Measurements from ENCODE around the gene TBC1D22A. TPM values are rescaled to one million over a fixed set of nuclear protein-coding genes. Genes with fewer than 3 reads are reported as not detected.

TBC1D22A gene
- polyA plus RNA-seq, 1 donor (not counting 4 experiments of a cell fraction or from before 2014, with no cell fraction given): 20.9 TPM

DNA sequence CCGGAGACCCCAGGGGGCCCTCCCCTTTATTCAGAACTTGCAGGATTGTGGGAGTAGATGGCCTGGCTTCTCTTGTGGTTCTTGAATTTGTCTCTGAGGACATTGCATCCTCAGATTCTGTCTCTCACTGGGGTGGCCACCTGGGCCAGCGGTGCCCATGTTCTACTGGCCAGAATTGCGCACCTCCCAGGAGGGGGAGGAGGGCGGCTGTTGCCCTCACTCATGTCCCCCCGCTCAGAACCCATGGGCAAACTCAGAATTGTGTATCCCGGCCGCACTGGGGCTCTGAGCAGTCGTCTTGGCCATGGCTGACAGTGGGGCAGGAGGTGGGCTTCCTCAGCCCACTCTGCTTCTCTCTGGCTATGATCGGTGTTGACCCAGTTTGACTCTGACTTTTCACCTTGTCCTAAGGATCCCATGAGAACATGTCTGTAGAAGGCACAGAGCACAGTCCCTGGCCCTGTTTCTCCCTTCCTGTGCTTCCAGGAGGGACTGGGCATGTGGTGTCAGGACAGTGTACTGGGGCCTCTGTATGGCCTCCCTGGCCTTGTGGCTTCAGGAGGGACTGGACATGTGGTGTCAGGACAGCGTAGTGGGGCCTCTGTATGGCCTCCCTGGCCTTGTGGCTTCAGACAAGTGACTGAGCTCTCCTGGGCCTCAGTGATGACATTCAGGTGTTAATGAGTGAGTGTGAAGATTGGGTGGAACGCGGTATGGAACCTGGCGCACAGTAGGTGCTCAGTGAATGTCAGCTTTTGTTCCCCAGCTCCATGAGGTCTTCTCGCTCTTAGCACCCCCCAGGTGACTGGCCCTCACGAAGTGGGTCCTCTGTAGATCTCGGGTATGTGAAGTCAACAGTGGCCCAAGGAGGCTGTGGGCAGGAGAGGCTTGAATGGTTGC, 99.3 kb downstream of the TBC1D22A start:
- dilution Hi-C loops (cut with MboI; ENCODE audit: extremely low pct_ligation_motif_present, low sequenced_read_pairs): no loop called here
- H3K27ac ChIP-seq (ENCODE audit: control insufficient read depth, insufficient read depth, low read length): no peak overlapping the region
- peaks cover 24% of the 10 kb centered on the region for H3K79me2 ChIP-seq (ENCODE audit: control insufficient read depth, insufficient read depth, low read length)
- H3K36me3 ChIP-seq (ENCODE audit: control insufficient read depth in 2 of 2, extremely low read depth in 1 of 2, insufficient read depth in 2 of 2, low read length in 2 of 2): peaks cover 0 to 3% of the 10 kb centered on the region in 2 experiments
- H2AFZ ChIP-seq (ENCODE audit: control insufficient read depth, low read length): no peak overlapping the region
- H3K4me3 ChIP-seq (ENCODE audit: control insufficient read depth in 2 of 3, extremely low read depth in 1 of 3, insufficient read depth in 2 of 3, low read depth in 1 of 3, low read length in 3 of 3): no peak overlapping the region
- H3K4me1 ChIP-seq (ENCODE audit: control insufficient read depth, extremely low read depth, insufficient read depth, low read length): peaks cover 14% of the 10 kb centered on the region
- no peak overlapping the region for H3K9ac ChIP-seq (ENCODE audit: control insufficient read depth, extremely low read depth, insufficient read depth, low read length)
- H4K20me1 ChIP-seq (ENCODE audit: control insufficient read depth, extremely low read depth, insufficient read depth, low read length): no peaks in the 10 kb centered on the region
- H3K4me2 ChIP-seq (ENCODE audit: control insufficient read depth, extremely low read depth, insufficient read depth, low read depth, low read length): no peak overlapping the region
- H3K9me1 ChIP-seq (ENCODE audit: control insufficient read depth, extremely low read depth, insufficient read depth, low read length): no peaks in the 10 kb centered on the region
- TF ChIP-seq EZH2 (IDR thresholded peaks at IDR 0.05; ENCODE audit: low read length): no peak
- TF ChIP-seq, protein P1, sequence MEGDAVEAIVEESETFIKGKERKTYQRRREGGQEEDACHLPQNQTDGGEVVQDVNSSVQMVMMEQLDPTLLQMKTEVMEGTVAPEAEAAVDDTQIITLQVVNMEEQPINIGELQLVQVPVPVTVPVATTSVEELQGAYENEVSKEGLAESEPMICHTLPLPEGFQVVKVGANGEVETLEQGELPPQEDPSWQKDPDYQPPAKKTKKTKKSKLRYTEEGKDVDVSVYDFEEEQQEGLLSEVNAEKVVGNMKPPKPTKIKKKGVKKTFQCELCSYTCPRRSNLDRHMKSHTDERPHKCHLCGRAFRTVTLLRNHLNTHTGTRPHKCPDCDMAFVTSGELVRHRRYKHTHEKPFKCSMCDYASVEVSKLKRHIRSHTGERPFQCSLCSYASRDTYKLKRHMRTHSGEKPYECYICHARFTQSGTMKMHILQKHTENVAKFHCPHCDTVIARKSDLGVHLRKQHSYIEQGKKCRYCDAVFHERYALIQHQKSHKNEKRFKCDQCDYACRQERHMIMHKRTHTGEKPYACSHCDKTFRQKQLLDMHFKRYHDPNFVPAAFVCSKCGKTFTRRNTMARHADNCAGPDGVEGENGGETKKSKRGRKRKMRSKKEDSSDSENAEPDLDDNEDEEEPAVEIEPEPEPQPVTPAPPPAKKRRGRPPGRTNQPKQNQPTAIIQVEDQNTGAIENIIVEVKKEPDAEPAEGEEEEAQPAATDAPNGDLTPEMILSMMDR (optimal IDR thresholded peaks at IDR 0.05 in 1 of 3, IDR thresholded peaks at IDR 0.05 in 1 of 3, conservative IDR thresholded peaks at IDR 0.05 in 1 of 3; ENCODE audit: extremely low read depth in 1 of 3, insufficient read depth in 2 of 3, low read length in 3 of 3): no peak
- DNase-seq (ENCODE audit: low read depth, low spot score) (no peak), FAIRE-seq (no peak)
- no peaks in the 10 kb centered on the region for H3K9me3 ChIP-seq (ENCODE audit: control insufficient read depth, low read depth, low read length)
- H3K27me3 ChIP-seq (ENCODE audit: control insufficient read depth, extremely low read depth, insufficient read depth, low read length): no peaks in the 10 kb centered on the region

DNA sequence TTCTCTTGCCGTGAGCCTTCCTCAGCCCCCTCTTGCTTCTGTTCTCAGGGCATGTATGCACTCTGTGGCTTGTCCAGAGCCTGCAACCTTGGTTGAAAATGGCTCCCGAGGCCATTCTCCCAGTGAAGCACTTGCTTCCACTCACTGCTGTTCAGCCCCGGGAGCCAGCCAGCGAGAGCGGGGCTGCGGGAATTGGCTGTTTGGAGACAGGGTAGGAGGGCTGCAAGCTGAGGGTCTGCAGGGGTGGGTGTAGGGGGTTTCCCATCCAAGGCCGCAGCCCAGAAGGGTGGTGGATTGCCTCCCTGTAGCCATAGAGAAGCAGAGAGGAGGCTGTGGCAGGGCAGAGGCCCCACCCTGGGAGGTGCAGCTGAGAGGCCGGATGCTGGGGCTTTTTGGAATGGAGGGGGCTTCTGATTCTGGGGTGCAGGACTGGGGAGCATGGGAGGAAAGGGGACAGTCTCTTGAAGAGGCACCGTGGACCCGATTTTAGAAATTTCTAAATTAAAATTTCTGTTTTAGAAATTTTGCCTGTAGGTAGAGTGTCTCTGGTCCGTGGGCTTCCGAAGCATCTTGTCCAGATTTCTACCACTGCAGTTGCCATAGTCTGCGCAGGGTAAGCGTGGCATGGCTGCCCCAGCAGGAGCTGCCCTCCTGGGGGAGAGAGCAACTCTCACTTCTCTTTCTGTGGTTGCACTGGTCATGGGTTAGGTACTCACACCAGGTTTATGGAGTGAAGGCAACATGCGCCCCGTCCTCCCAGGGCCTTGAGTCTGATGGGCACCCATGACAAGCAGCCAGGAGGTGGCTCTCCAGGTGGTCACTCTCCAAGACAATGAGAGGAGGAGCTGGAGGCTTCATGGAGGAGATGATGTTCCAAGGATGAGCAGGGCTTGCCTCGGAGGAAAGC, 100.2 kb downstream of the TBC1D22A start:
- no peak for TF ChIP-seq EZH2 (IDR thresholded peaks at IDR 0.05; ENCODE audit: low read length)
- TF ChIP-seq, protein P1 (optimal IDR thresholded peaks at IDR 0.05 in 1 of 3, IDR thresholded peaks at IDR 0.05 in 1 of 3, conservative IDR thresholded peaks at IDR 0.05 in 1 of 3; ENCODE audit: extremely low read depth in 1 of 3, insufficient read depth in 2 of 3, low read length in 3 of 3): no peak
- Histone ChIP-seq H3K27me3 (ENCODE audit: control insufficient read depth, extremely low read depth, insufficient read depth, low read length) (no peaks in the 10 kb centered on the region), H3K9me1 (ENCODE audit: control insufficient read depth, extremely low read depth, insufficient read depth, low read length) (no peaks in the 10 kb centered on the region), H4K20me1 (ENCODE audit: control insufficient read depth, extremely low read depth, insufficient read depth, low read length) (no peaks in the 10 kb centered on the region), H3K4me1 (ENCODE audit: control insufficient read depth, extremely low read depth, insufficient read depth, low read length) (peaks cover 24% of the 10 kb centered on the region), H2AFZ (ENCODE audit: control insufficient read depth, low read length) (no peak overlapping the region), H3K4me3 (ENCODE audit: control insufficient read depth in 2 of 3, extremely low read depth in 1 of 3, insufficient read depth in 2 of 3, low read depth in 1 of 3, low read length in 3 of 3) (no peak overlapping the region), H3K9me3 (ENCODE audit: control insufficient read depth, low read depth, low read length) (no peaks in the 10 kb centered on the region), H3K79me2 (ENCODE audit: control insufficient read depth, insufficient read depth, low read length) (peaks cover 27% of the 10 kb centered on the region), H3K4me2 (ENCODE audit: control insufficient read depth, extremely low read depth, insufficient read depth, low read depth, low read length) (no peak overlapping the region), H3K9ac (ENCODE audit: control insufficient read depth, extremely low read depth, insufficient read depth, low read length) (no peak overlapping the region), H3K27ac (ENCODE audit: control insufficient read depth, insufficient read depth, low read length) (no peak overlapping the region), H3K36me3 (ENCODE audit: control insufficient read depth in 2 of 2, extremely low read depth in 1 of 2, insufficient read depth in 2 of 2, low read length in 2 of 2) (peaks cover 0 to 2% of the 10 kb centered on the region in 2 experiments)
- DNase-seq (ENCODE audit: low read depth, low spot score): no peak
- no peak for FAIRE-seq
- dilution Hi-C loops (cut with MboI; ENCODE audit: extremely low pct_ligation_motif_present, low sequenced_read_pairs): no loop called here

All from keratinocyte (primary cell).